GM12873 (cell line): ENCODE results near the gene PGA4.

Source experiments
- CTCF ChIP-seq: IDR thresholded peaks from 2 replicates; pipeline ENCODE4 v1.5.1; 2012; ENCODE audit warnings: low read depth, mild to moderate bottlenecking, moderate library complexity, low read length, control low read depth; ENCODE audit not compliant: insufficient read depth; ENCODE audit errors: missing control alignments

The PGA4 gene

GRCh38 chr11:61275191-61275590 lies 53.0 kb downstream of the PGA4 start:
- TF ChIP-seq CTCF, result no peak

- no peak for TF ChIP-seq CTCF
Observed at GRCh38 chr11:61277186-61278000, 55.2 kb downstream of the PGA4 start.

- TF ChIP-seq CTCF, result no peak
Observed at GRCh38 chr11:61278001-61278470, 55.9 kb downstream of the PGA4 start.

- no peak for TF ChIP-seq CTCF
Observed at GRCh38 chr11:61279934-61280659, 58.0 kb downstream of the PGA4 start.

GRCh38 chr11:61280883-61281580 lies 58.9 kb downstream of the PGA4 start:
- no peak for TF ChIP-seq CTCF
